ENCODE data around the gene ZDHHC14.
"Not testable (repeated sequence)": the region's sequence is repeated elsewhere in the genome, so short reads cannot be mapped to it uniquely, and the experiment has no call there.

ZDHHC14 gene

DNA sequence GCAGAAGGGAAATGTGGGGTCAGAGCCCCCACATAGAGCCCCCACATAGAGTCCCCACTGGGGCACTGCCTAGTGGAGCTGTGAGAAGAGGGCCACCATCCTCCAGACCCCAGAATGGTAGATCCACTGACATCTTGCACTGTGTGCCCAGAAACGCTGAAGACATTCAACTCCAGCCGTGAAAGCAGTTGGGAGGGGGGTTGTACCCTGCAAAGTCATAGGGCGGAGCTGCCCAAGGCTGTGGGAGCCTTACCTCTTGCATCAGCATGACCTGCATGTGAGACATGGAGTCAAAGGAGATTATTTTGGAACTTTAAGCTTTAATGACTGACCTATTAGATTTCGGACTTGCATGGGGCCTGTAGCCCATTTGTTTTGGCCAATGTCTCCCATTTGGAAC, 209.7 kb downstream of the ZDHHC14 start:
- H3K4me1 Mint-ChIP-seq, H3K27me3 Mint-ChIP-seq, H3K4me3 Mint-ChIP-seq, H3K9me3 Mint-ChIP-seq, H3K36me3 Mint-ChIP-seq, H3K27ac Mint-ChIP-seq: not testable (repeated sequence)

DNA sequence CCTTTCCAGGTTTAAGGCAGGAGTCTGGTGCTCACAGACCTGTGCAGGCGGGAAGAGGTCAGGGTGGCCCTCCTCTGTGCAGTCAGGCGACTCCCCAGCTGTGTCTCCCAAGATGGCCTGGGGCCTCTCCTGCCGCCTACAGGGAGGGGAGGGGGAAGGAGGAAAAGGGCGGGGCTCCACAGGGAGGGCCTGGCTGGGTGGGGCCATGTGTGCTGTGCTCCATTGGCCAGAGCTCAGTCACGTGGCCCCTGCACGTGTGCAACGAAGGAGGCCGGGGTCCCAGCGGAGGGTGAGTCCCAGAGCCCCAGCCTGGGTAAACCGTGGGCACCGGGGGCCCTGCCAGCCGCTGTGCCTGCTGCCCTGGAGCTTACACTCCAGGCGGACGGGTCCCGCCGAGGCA, 211.6 kb downstream of the ZDHHC14 start:
- H3K36me3 Mint-ChIP-seq = peaks cover 6% of the 10 kb centered on the region
- H3K9me3 Mint-ChIP-seq = no peaks in the 10 kb centered on the region
- H3K4me3 Mint-ChIP-seq = no peak overlapping the region
- no peaks in the 10 kb centered on the region for H3K27me3 Mint-ChIP-seq
- no peaks in the 10 kb centered on the region for H3K4me1 Mint-ChIP-seq
- no peak overlapping the region for H3K27ac Mint-ChIP-seq

DNA sequence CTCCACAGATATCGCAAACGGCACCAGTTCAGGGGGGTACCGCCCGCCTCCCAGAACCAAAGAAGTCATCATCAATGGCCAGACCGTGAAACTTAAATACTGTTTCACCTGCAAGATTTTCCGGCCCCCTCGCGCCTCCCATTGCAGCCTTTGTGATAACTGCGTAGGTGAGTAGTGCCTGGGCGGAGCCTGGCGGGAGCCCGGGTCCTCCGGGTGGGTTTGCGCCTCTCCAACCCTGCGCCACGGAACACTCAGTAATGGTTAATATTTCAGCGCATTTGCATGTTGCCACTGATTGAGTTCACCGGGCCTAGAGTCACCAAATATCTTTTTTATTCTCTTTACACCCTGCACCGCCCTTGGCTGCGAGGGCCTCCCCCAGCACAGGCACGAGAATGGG, 212.0 kb downstream of the ZDHHC14 start:
- Mint-ChIP-seq H3K36me3 (peaks cover 6% of the 10 kb centered on the region), H3K27ac (no peak overlapping the region), H3K9me3 (no peaks in the 10 kb centered on the region), H3K4me3 (no peak overlapping the region), H3K27me3 (no peaks in the 10 kb centered on the region), H3K4me1 (no peaks in the 10 kb centered on the region)

DNA sequence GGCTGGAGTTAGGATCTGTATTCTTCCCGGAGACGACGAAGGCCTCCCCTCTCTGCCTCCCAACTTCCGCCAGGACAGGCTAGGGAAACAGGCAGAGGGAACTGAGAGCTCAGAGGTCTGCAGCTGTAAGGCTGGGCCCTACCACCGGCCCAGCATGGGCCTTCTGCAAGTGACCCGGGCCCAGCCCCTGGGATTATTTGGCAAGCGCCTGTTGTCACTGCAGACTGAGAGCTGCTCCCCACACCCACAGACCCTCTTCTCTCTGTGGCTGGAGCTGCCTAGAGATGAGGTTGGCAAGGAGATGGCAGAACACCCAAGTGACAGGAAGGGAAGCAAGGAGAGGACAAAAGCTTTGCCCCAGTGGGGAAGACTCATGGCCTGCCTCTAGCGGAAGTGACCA, 212.6 kb downstream of the ZDHHC14 start:
- H3K4me3 Mint-ChIP-seq = no peak overlapping the region
- H3K27me3 Mint-ChIP-seq = no peaks in the 10 kb centered on the region
- H3K4me1 Mint-ChIP-seq = no peaks in the 10 kb centered on the region
- H3K9me3 Mint-ChIP-seq = no peaks in the 10 kb centered on the region
- H3K27ac Mint-ChIP-seq = no peak overlapping the region
- peaks cover 6% of the 10 kb centered on the region for H3K36me3 Mint-ChIP-seq

DNA sequence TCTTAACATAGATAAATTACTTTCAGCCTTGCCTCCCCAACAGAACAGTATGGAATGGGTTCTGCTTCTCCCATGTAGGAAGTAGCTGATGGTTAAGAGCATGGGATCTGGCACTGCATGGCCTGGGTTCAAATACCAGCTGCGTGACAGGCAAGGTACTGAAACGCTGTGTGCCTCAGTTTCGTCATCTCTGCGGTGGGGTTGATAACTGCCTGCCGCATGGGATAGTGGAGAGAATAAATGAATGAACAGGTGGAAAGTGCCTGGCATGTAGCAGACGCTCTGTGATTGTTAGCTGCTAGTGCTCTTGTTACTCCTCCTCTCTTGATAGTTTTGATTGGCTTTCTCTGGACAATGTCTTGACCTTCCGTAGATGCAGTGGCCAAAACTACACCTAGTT, 213.3 kb downstream of the ZDHHC14 start:
- Mint-ChIP-seq H3K27ac (no peak overlapping the region), H3K27me3 (no peaks in the 10 kb centered on the region), H3K4me3 (no peak overlapping the region), H3K36me3 (peaks cover 6% of the 10 kb centered on the region), H3K9me3 (no peaks in the 10 kb centered on the region), H3K4me1 (no peaks in the 10 kb centered on the region)

DNA sequence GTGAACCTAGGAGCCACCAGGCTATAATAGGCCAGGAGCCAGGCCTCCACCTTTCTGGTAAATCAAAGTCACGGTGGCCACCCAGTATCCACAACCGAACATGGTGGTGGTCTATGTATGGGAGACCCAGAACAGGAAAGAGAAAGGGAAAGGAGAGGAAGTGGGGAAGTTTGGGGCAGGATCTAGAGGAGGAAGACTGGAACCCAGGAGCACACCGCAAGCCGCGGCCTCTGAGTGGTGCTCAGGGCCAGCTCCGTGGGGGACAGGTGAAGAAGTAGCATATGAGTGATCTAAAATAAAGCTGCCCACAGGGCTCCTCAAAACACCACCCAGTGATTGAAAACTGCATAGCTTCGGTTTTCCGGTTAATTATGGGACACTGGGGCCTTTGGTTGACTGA, 214.8 kb downstream of the ZDHHC14 start:
- H3K4me3 Mint-ChIP-seq = no peak overlapping the region
- H3K36me3 Mint-ChIP-seq = no peaks in the 10 kb centered on the region
- no peaks in the 10 kb centered on the region for H3K9me3 Mint-ChIP-seq
- no peak overlapping the region for H3K27ac Mint-ChIP-seq
- H3K4me1 Mint-ChIP-seq = no peaks in the 10 kb centered on the region
- no peaks in the 10 kb centered on the region for H3K27me3 Mint-ChIP-seq

DNA sequence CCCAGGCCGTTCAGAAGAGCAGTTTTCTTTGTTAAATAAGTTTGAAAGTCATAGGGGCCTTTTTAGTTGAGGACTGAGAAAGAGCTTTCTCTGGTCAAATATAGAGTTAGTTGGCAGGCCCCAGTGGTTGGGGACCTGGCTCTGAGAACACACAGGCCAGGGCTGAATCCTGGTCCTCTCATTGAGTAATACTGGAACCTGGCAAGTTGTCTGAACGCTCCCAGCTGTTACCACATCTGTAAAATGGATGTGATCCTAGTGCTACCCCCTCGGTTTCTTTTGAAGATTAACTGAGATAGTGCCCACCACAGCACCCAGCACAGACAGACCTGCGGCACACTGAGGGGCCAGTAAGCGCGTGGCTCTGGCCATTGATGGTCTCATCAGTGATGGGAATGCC, 215.5 kb downstream of the ZDHHC14 start:
- no peaks in the 10 kb centered on the region for H3K36me3 Mint-ChIP-seq
- H3K9me3 Mint-ChIP-seq = no peaks in the 10 kb centered on the region
- H3K4me1 Mint-ChIP-seq = no peaks in the 10 kb centered on the region
- no peak overlapping the region for H3K4me3 Mint-ChIP-seq
- no peaks in the 10 kb centered on the region for H3K27me3 Mint-ChIP-seq
- no peak overlapping the region for H3K27ac Mint-ChIP-seq

DNA sequence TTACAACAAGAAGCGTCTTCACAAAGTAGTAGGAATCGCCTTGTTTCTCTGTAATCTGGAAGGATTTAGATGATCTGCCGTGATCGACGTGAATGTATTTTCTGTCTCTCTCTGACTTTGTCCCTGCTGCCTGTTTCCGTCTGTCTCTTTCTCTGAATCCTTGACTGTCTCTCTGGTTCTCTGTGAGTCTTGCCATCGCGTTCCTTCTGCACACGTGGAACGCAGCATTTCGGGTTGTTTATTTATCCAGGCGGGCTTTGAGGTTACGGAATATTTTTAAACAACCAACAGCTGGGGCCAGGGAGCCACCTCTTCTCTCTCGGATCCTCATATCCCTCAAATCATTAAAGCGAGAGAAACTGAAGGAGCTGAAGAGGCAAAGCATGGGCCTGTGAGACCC, 215.9 kb downstream of the ZDHHC14 start:
- no peaks in the 10 kb centered on the region for H3K27me3 Mint-ChIP-seq
- no peak overlapping the region for H3K4me3 Mint-ChIP-seq
- H3K9me3 Mint-ChIP-seq = no peaks in the 10 kb centered on the region
- H3K27ac Mint-ChIP-seq = no peak overlapping the region
- H3K36me3 Mint-ChIP-seq = no peaks in the 10 kb centered on the region
- H3K4me1 Mint-ChIP-seq = no peaks in the 10 kb centered on the region

DNA sequence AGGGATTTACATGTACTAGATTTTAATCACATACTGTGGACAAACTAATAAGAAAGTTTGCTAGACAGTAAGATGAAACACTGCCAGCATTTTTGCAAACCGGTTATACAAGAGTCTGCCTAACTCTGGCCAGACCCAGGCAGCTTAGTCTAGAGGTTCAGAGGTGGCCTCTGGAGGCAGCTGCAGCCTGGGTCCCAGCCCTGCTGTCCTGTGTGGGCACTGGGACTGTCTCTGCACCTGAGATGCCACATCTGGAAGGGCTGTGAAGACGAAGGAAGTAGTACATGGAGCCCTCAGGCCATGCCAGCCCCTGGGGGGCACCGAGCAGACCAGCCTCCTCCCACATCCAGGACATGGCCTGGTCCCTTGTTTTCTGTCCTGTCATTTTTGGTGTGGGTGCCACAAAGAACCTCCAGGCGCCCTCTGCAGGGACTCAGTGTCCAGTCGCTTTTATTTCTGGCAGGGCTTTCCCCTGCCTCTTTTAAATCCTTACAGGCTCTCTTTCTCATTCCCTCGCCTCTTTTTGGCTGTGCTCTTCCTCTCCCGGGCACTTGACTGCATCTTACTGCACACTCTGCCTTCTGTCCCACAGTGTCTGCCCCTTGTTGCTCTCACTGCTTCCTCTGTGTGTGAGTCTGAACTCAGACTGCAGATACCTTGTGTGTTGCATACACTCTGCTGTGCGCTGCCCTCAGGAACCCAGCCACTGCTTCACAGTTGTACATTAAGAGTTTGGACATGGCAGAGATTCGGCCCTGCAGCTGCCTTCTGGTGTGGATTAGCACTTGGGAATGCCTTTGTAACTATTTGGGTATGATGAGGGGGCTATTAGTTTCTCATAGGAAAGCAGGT, 216.7 kb downstream of the ZDHHC14 start:
- no peaks in the 10 kb centered on the region for H3K4me1 Mint-ChIP-seq

DNA sequence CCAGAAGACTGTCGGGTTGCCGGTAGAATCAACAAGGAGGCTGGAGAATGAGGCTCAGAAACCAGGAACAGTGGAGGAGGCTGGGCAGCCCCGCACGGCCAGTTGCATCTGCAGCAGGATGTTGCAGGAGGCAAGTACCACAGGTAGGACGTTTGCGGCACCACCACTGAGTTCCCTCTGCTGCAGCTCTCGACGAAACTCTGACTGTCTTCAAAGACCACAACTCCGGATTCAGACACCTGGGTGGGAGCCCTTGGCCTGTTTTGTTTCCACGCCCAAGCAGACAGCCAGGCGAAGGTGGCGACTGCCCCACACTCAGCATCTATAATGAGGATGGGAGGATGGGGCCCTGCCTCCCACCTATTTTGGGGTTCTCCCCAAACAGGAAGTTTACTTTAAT, 218.2 kb downstream of the ZDHHC14 start:
- no peaks in the 10 kb centered on the region for H3K4me1 Mint-ChIP-seq
- H3K9me3 Mint-ChIP-seq = no peaks in the 10 kb centered on the region
- H3K27me3 Mint-ChIP-seq = no peaks in the 10 kb centered on the region
- no peak overlapping the region for H3K4me3 Mint-ChIP-seq
- no peak overlapping the region for H3K27ac Mint-ChIP-seq
- no peaks in the 10 kb centered on the region for H3K36me3 Mint-ChIP-seq

More for the DNA sequence above, 216.7 kb downstream of the ZDHHC14 start:
- no peaks in the 10 kb centered on the region for H3K36me3 Mint-ChIP-seq
- H3K27me3 Mint-ChIP-seq = no peaks in the 10 kb centered on the region
- no peak overlapping the region for H3K27ac Mint-ChIP-seq
- no peaks in the 10 kb centered on the region for H3K9me3 Mint-ChIP-seq
- no peak overlapping the region for H3K4me3 Mint-ChIP-seq

DNA sequence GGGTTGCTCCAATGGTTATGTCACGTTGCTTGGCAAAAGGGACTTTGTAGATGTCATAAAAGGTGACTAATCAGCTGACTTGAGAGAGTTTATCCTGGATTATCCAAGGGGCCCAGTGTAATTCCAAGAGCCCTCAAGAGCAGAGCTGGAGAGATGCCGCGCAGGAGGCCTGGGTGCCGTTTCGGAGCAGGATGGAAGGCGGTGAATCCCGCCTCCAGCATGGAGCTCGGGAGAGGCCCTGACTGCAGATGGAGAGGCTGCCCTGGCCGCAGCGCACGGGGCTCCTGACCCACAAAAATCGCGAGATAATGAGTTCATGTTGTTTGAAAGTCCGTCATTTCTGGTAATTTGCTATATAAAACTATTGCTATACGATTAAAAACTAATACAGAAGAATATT, 219.8 kb downstream of the ZDHHC14 start:
- Mint-ChIP-seq H3K9me3 (no peaks in the 10 kb centered on the region), H3K27ac (no peak overlapping the region), H3K27me3 (no peaks in the 10 kb centered on the region), H3K36me3 (no peaks in the 10 kb centered on the region), H3K4me3 (no peak overlapping the region), H3K4me1 (no peaks in the 10 kb centered on the region)

DNA sequence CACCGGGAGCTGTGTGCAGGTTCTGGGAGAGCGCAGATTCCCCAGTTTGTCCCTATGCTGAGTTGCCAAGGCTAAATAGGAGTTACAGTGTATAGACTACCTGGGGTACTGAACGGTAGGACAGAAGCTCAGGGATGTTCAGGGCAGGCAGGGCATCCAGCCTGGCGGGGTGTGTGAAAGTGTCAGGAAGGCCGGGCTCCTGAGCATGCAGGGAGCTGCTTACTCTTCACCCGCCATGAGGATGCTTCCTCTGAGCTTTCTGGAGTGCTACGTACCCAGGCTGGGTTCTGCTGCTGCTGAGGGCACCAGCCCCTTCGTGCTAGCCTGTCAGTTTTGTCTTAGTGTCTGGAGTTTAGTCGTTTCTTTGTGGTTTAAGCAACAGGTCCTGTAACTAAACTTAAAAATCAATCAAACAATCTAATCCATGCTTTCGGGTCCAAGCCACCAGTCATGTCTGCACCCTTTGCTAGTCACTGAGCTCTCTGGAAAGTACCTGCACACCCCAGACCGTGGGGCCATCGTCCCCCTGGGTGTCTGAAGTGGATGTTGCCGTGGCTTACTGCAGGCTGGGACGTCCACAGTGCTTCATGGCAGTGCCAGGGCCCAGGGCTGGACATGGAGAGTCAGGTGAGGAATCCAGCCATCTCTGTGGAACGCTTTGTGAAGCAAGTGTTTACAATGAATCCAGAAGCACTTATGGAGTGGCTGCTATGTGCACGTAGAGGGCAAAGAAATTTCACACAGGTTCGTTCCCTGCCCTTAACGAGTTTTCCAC, 221.7 kb downstream of the ZDHHC14 start:
- Mint-ChIP-seq H3K4me3 (no peak overlapping the region), H3K4me1 (no peaks in the 10 kb centered on the region), H3K27me3 (no peaks in the 10 kb centered on the region), H3K27ac (no peak overlapping the region), H3K36me3 (no peaks in the 10 kb centered on the region), H3K9me3 (no peaks in the 10 kb centered on the region)

DNA sequence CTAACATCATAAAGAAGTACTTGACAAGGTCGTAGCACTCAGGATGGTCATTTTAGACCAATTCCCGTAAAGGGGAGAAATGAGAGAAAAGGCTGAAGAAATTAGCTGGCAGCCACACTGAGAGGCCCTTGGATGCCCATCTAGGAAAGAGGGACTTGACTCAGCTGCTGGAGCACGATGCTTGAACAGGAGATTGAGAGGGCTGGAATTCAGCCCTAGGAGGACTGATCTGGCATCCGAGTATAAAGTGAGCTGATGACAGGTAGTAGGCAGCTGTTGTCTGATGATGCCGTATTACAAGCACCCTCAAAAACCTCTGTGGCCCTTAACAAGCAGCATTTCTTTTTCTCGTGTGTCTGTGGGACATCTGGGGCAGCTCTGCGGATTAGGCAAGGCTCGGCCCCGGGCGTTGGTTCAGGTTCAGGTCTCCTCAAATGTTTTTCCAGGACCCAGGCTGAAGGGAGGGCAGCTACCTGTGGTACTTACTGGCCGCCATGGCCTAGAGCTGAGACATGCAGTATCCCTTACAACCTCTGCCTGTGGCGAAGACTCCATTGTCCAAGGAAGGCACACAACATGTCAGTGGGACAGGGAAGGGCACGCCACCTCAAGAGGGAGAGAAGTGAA, 222.4 kb downstream of the ZDHHC14 start:
- no peaks in the 10 kb centered on the region for H3K4me1 Mint-ChIP-seq
- no peak overlapping the region for H3K27ac Mint-ChIP-seq
- no peaks in the 10 kb centered on the region for H3K36me3 Mint-ChIP-seq
- H3K4me3 Mint-ChIP-seq = no peak overlapping the region
- H3K27me3 Mint-ChIP-seq = no peaks in the 10 kb centered on the region
- H3K9me3 Mint-ChIP-seq = no peaks in the 10 kb centered on the region

DNA sequence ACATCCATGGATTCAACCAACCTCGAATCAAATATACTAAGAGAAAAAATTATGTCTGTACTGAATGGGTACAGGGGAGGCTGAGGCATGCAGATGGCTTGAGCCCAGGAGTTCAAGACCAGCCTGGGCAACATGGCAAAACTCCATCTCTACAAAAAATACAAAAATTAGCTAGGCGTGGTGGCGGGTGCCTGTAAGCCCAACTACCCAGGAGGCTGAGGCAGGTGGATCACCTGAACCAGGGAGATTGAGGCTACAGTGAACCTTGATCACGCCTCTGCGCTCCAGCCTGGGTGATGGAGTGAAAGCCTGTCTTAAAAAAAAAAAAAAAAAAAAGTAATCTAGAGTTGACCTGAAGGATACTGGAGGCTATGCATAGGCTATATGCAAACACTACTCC, 223.0 kb downstream of the ZDHHC14 start:
- no peak overlapping the region for H3K4me3 Mint-ChIP-seq
- no peaks in the 10 kb centered on the region for H3K4me1 Mint-ChIP-seq
- no peaks in the 10 kb centered on the region for H3K9me3 Mint-ChIP-seq
- no peaks in the 10 kb centered on the region for H3K36me3 Mint-ChIP-seq
- H3K27me3 Mint-ChIP-seq = no peaks in the 10 kb centered on the region
- no peak overlapping the region for H3K27ac Mint-ChIP-seq

DNA sequence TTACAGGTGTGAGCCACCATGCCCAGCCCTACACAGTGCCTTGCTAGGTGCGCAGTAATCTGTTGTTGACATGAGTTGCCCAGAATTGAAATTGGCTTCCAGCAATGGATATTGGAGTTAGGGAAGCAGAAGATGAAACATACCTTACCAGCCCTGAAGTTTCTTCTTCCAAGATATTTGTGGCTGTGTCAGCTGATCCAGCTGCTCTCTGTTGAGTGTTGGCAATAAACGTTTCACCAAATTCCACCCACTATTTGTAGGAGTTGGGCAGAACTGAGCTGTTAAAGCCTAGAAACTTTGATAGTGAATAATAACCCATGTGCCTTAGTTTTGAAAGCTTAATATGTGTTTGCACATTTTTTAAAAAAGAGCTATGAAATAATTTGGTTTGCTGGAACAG, 223.8 kb downstream of the ZDHHC14 start:
- no peaks in the 10 kb centered on the region for H3K9me3 Mint-ChIP-seq
- no peak overlapping the region for H3K27ac Mint-ChIP-seq
- H3K4me3 Mint-ChIP-seq = no peak overlapping the region
- no peaks in the 10 kb centered on the region for H3K4me1 Mint-ChIP-seq
- no peaks in the 10 kb centered on the region for H3K27me3 Mint-ChIP-seq
- H3K36me3 Mint-ChIP-seq = no peaks in the 10 kb centered on the region

DNA sequence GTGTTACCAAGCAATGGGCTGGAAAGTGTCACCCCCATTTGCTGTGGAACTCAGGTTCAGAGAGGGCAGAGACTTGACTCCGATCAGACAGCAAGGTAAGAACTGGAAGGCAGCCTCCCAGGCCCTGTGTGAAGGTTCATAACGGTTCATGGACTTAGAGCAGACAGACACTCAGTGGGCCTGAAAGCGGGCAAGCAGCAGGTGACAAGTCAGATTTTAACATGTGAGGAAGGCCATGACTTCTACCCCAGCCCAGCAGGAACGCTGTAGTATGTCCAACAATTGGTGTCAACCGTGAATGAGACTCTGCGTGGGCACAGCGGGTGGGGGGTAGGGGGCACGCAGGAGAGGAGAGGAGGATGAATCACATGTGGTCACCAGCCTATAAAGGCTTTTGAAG, 224.5 kb downstream of the ZDHHC14 start:
- Mint-ChIP-seq H3K4me1 (no peaks in the 10 kb centered on the region), H3K36me3 (no peaks in the 10 kb centered on the region)

More for the DNA sequence above, 224.5 kb downstream of the ZDHHC14 start:
- H3K4me3 Mint-ChIP-seq = no peak overlapping the region
- H3K27me3 Mint-ChIP-seq = no peaks in the 10 kb centered on the region
- no peak overlapping the region for H3K27ac Mint-ChIP-seq
- H3K9me3 Mint-ChIP-seq = no peaks in the 10 kb centered on the region

Measured in activated naive CD4-positive, alpha-beta T cell treated with anti-CD3 and anti-CD28 coated beads, Interleukin-2, amount 50 U/mL, for 24 hours (primary cell).